HG03521 (cell line): Measurements from ENCODE around the gene ADAMTS10.
"Not testable (repeated sequence)": the region's sequence is repeated elsewhere in the genome, so short reads cannot be mapped to it uniquely, and the experiment has no call there.

ENCODE experiments used
- ATAC-seq: cut with Tn5 transposase; IDR thresholded peaks from one replicate; pipeline ENCODE4 v1.9.1; 2021; ENCODE audit warnings: mild to moderate bottlenecking, moderate library complexity; ENCODE audit not compliant: unreplicated experiment

The ADAMTS10 gene

DNA sequence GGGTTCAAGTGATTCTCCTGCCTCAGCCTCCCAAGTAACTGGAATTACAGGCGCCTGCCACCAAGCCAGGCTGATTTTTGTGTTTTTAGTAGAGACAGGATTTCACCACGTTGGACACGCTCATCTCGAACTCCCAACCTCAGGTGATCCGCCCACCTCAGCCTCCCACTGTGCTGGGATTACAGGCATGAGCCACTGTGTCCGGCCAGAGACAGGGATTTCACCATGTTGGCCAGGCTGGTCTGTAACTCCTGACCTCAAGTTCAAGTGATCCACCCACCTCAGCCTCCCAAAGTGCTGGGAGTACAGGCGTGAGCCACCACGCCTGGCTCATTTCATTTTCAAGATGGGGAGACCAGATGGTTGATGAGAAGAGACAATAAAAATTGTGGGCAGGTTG, 45.6 kb downstream of the ADAMTS10 start:
- not testable (repeated sequence) for ATAC-seq

DNA sequence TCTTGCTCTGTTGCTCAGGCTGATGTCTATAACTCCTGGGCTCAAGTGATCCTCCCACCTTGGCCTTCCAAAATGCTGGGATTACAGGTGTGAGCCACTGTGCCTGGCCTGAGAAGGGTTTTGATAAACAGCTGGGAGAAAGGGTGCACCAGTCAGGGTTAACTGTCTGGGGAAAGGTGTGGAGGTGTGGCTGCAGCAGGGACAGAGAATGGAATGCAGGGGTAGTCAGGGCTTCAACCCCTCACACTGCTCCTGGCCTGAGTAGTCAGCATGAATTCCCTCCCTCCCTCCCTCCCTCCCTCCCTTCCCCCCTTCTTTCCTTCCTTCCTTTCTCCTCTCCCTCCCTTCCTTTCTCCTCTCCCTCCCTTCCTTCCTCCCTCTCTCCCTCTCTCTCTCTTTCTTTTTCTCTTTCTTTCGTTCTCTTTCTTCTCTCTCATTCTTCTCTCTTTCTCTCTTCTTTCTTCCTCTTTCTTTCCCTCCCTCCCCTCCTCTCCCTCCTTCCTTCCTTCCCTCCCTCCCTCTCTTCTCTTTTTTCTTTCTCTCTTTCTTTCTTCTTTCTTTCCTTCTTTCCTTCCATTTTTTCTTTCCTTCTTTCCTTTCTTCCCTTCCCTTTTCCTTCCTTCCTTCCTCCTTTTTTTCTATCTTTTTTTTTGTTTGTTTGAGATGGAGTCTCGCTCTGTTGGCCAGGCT, 49.3 kb downstream of the ADAMTS10 start:
- ATAC-seq = no peak

DNA sequence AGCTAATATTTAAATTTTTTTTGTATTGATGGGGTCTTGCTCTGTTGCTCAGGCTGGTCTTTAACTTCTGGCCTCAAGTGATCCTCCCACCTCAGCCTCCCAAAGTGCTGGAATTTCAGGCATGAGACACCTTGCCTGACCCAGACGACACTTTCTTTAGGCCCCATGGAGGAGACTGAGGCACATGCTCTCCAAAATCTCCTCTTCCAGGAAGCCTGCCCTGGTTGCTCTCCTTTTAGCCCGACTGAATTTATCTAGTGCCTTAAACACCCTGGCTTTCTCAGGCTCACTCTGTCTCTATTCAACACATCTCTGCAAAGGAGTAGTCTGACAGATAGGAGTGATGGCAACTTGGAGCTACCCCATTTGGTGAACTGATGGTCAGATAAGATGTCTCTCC, 52.2 kb downstream of the ADAMTS10 start:
- ATAC-seq = no peak

DNA sequence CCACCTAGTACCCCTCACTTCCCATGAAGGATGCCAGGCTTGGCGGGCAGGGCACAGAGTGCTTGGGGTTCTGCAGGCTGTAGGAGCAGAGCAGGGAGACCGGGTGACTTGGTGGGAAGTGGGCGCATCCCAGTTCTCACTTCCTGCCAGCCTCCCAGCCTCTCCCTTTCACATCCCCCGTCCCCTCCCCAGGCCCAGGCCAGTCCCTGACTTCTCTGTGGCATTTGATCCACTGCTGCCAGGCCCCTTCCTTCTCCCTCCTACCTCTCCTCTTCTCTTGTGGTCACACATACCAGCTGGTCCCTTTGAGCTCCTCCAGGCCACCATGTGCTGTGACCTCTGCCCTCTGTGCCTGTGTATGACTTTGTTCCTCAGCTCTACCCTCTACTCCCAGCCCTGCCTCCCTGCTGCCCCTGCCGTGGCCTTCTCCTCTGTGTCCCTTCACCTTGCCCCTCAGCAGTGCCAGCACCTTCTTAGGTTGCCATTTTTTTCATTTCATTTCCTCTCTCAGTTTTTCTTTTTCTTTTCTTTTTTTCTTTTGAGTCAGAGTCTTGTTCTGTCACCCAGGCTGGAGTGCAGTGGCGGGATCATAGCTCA, 52.8 kb downstream of the ADAMTS10 start:
- no peak for ATAC-seq

DNA sequence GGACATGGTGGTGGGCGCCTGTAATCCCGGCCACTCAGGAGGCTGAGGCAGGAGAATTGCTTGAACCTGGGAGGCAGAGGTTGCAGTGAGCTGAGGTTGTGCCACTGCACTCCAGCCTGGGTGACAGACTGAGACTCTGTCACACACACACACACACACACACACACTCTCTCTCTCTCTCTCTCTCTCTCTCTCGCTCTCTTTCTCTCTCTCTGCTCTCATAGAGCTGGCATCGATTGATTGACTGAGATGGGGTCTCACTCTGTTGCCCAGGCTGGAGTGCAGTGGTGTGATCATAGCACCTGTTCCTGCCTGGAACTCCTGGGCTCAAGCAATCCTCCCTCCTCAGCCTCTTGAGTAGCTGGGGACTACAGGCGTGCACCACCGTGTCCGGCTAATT, 56.8 kb downstream of the ADAMTS10 start:
- ATAC-seq = not testable (repeated sequence)

DNA sequence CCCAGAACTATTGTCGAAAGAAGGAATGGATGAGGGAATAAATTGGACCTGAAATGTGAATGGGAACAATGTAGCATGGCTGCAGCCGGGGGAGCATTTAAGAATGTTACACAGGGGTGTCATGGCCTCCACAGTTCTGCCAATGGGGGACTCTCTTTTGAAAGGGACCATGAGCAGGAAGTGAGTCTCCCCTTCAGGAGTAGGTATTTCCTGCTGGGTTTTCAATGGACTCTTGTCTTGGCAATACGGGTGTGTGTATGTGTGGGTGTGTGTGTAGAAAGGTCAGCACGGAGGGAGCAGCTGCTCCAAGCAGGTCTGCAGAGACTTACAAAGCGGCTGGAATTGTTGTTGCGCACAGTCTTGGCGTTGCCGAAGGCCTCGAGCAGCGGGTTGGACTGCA, 57.7 kb downstream of the ADAMTS10 start:
- ATAC-seq = no peak

- no peak for ATAC-seq
Measured at GRCh38 chr19:8550070-8550469, 60.4 kb downstream of the ADAMTS10 start.

DNA sequence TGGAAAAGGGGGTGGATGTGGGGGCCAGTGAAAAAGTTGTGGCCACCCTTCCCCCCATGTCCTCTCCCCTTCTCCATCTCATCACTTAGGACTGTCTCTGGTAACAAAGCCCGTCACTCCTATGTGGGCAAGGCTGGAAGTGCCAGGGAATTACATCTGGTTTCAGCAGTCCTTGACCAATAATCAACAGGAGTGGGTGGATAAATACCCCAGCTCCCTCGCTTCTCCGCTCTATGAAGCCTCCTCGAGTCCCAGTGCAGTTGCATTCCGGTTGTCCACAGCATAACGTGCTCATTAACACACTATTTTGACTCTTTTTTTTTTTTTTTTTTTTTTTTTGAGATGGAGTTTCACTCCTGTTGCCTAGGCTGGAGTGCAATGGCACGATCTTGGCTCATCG, 64.8 kb downstream of the ADAMTS10 start:
- ATAC-seq = no peak

GRCh38 chr19:8544168-8544567, 66.3 kb downstream of the ADAMTS10 start:
- no peak for ATAC-seq

GRCh38 chr19:8539621-8540149, 70.8 kb downstream of the ADAMTS10 start:
- ATAC-seq = no peak

DNA sequence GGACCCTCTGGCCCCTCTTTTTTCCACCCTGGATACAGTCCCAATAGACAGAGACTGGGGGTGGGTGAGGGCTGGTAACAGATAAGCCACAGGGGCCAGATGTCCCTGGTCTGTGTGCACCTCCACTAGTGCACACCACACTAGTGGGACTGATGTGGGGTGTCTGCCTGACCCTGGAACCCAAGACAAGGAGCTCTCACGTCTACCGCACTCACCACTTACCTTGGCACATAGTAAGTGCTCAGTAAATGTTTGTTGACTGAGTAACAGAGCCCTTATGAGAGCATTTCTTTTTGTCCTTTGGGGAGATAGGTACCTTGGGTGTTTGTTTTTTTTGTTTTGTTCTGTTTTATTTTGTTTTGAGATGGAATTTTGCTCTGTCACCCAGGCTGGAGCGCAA, 73.4 kb downstream of the ADAMTS10 start:
- no peak for ATAC-seq

GRCh38 chr19:8536282-8536681, 74.2 kb downstream of the ADAMTS10 start:
- no peak for ATAC-seq

- ATAC-seq = no peak
Measured at GRCh38 chr19:8532225-8532624, 78.3 kb downstream of the ADAMTS10 start.

- no peak for ATAC-seq
Measured at GRCh38 chr19:8531470-8531869, 79.0 kb downstream of the ADAMTS10 start.
